Measurements from ENCODE around the gene CPNE4.

The CPNE4 gene

GRCh38 chr3:131856171-131856570, 178.6 kb downstream of the CPNE4 start:
- DNase-seq = no peak

DNA sequence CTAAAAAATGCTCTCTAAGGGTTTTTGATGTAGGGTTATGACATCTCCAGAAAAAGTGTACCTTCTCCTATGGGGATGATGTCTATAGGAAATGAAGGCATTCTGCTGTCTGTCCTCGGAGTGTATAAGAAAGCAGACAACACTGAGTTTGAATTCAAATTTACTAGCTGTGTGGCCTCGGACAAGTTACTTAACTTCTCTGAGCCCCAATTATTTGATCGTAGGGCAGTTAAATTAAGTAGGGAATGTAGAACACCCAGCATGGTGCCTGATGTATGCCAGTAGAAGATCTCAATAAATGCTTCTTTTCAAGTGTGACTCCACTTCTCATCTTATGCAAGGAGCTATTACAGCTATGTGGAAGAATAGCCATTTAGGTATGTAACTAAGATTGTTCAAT, 184.6 kb downstream of the CPNE4 start:
- DNase-seq = no peak

DNA sequence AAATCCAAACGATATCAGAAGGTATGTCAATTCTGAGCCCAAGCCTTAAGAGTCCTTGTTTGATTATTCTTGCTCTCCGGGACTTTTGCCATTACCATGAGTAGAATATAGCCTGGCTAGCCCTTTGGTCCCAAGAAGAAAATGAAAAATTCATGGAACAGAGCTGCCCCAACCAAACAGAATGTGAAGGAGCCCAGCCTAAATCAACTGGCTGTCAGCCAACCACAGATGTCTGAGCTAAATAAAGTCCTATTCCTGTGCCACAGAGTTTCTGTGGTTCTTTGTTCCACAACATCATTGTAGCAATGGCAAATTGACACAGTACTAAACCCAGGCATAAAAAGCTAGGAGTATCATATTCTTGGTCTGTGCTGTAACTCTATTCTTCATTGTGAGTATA, 185.2 kb downstream of the CPNE4 start:
- no peak for DNase-seq

DNA sequence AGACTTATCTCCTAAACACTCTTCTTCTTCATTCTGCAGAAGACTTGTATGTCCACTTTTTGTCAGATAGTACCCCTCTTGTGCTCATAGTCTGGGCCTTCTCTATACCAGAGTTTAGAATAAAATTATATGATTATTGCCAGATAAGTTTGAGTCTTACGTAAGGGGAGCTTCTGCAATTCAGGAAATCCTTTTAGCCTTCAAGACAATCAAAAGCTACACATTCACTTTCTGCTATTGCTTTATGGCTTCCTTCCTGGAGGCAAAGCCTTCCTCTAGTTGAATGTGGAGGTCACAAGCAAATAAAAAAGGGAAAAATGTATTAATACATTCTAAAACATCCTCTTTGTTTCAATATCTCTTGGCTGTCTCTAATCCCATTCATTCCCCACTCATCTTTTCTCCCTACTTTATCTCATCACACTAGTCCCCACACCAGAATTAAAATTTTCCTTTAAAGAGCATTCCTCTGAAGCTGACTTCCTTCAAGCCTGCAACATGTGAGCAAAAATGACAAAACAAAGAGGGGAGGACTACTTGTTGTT, 186.8 kb downstream of the CPNE4 start:
- DNase-seq = no peak

DNA sequence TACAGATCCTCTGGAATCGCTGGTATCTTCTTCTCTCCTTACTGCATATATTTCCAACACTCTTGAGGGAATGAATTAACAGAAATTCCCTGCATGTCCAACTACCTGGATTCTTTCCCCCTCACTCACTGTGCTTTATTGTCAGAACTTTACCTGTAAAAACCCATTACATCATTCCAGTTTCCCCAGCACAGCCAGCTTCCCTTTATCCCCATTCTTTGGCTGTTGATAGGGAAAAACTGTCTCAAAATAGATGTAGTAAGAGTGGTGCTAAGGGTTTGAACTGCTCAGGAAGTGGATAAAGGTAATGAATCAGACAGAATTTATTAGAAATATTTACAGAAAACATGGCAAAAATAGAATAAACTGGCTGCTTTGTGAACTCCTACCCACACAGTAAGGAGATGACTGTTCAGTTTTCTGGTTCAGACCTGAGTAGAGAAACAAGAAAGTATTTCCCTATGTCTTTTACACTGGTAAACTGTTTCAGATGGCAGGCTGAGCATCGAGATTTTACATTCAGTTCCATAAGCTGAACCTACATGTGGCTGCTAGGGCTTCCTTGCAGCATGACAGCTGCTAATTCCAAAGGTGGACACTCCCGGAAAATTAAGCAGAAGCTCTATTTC, 188.4 kb downstream of the CPNE4 start:
- no peak for DNase-seq

DNA sequence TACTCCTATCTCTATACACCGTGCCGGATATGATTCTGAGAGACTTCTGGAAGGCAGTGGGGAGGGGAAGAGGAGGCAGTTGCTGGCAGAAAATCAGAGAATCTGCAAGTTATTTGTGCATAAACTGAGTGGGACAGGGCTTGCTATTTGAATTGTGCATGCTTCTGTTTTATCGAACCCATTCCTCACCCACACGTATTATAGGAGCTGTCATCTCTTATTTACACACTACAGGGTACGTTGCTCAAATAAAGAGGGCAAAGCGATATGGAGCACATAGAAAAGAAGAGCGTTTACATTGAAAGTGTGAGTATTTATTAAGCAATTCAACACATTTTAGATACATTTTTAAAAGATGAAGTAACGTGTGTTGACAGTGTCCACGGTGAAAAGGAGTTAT, 191.6 kb downstream of the CPNE4 start:
- DNase-seq = no peak

DNA sequence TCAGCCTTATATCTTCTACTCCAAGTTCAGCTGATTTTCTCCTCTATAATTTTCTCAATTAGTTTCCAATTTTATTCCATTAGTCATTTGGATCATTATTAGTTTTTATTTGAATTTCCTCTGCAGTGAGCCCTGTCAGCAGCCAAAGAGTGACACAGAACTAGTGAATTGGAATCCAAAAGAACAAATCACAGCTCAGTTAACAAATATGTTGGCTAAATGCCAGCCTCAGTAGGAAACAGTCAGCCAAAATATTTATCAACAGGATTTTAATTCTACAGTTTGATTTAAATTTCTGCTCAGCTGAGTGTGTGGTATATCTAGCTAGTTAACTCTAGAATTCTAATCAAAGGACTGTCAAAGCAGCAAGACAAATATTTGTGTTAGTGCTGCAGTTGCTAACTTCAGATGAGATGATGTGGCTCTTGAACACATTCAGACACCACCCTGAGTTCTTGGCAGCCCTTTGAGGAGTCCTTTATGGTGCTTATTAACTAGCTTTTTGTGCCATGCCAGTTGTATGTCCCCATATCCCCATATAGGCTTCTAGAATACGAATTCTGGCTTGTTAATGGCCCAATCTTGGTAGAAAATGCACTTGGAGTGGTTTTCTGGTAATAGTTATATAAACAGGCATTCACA, 194.5 kb downstream of the CPNE4 start:
- DNase-seq = no peak

GRCh38 chr3:131835906-131836305, 198.9 kb downstream of the CPNE4 start:
- no peak for DNase-seq

DNA sequence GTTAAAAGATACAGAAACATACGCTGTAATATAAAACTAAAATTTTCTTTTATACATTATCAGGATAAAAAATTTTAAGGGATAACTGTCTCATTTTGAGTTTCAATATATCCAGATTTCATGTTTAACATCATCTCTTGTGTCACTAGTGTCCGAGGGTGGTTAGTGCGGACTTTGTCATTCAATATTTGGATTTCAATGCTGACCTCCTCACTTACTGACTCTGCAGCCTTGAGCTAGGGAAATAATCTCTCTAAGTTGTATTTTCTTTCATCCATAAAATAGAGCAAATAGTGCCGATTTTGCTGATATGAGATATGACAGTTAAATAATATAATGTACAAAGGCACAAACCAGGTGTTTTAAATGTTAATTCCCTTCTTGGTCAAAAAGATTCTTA, 203.2 kb downstream of the CPNE4 start:
- DNase-seq = no peak

GRCh38 chr3:131821191-131821762, 213.5 kb downstream of the CPNE4 start:
- DNase-seq = no peak

GRCh38 chr3:131819381-131820055, 215.3 kb downstream of the CPNE4 start:
- DNase-seq = no peak

DNA sequence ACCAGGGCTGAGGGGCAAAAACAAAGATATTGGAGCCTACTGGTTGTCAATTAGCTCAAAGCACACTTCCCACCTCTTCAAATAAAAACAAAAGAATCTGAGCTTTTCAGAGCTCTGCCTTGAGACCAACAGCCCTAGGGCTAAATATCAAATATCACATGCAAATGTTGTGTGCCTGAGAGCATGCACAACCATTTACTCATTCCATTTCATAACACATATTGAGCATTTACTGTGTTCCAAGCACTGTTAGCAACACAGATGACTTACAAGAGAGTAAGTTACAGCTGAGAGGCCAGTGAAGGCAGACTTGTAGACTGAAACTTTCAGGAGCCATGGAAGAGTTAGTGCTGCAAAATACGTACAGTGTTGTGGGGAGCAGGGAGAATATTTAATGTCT, 222.4 kb downstream of the CPNE4 start:
- no peak for DNase-seq

- DNase-seq = no peak
Observed at GRCh38 chr3:131811481-131811880, 223.3 kb downstream of the CPNE4 start.

DNA sequence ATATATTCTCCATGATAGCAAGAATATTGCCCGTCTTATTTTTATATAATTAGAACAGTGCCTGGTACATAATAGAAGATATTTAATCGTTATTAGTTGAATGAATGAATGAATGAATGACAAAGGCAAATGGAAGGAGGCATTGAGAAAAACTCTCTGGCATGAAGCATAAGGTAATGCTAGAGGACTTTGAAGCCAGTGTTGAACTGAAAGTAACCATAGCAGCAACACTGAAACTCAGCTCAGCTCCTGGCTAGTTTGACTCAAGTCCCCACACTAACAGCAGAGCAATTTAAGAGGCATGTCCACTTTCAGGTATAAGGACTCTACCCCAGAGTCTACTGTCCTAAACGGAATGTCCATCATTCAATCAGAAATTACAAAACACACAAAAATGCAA, 227.0 kb downstream of the CPNE4 start:
- no peak for DNase-seq

- no peak for DNase-seq
Observed at GRCh38 chr3:131806736-131807135, 228.1 kb downstream of the CPNE4 start.

DNA sequence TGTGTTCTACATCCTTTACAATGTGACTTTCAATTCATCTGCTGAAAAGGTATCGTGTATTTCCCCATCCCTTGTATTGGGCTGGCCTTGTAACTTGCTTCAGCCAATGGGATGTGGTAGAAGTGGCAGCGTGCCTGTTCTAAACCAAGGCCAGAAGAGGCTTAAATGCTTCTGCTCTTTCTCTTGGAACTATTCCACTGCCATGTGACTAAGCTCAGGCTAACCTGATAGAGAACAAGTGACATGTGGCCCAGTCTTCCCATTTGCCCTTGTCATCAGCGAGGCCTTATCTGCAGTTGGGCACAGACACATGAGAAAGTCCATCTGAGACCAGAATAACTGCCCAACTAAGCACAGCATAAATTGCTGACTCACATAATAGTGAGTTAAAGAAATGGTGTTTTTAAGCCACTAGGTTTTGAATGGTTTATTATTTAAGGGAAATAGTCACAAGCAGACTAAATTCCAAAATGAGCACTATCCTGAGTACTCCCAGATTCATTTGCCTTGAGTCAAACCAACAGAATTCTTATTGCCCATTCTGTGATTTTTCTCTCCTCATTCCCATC, 230.2 kb downstream of the CPNE4 start:
- DNase-seq = no peak

DNA sequence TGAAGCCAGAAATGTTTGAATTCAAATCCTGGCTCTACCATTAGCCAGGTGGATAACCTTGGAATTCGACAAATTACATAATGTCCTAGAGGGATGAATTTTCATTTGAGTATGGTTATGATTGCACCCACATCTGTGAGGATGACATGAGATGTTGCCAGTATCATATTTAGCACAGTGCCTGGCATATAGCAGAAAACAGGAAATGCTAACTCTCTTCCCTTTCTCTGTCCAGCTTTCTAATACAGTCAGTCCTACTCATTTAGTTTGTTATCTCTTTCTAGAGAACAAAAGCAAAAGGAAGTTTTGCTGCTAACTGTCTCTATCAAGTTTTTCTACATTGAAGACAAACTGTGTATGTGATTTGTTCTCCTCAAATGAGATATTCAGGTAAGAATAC, 231.7 kb downstream of the CPNE4 start:
- no peak for DNase-seq

- DNase-seq = no peak
Observed at GRCh38 chr3:131802029-131802428, 232.8 kb downstream of the CPNE4 start.

DNA sequence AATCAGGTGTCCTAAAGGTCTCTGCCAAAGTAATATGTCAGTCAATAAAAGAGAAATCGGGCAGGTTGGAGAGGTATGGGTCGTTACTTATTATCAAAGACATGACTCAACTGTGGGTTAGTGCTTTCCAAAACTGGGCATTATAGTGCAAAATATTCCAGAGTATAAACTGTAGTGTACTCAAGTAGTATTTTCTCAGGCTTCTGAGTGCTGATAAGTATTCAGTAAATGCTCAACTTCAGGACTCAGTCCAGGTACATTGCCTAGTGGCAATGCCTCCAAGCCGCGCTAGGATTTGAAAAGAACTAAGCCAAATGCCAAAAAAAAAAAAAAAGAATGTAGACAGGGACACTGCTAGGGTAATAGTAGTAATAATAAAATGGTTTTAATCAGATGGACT, 233.2 kb downstream of the CPNE4 start:
- no peak for DNase-seq

DNA sequence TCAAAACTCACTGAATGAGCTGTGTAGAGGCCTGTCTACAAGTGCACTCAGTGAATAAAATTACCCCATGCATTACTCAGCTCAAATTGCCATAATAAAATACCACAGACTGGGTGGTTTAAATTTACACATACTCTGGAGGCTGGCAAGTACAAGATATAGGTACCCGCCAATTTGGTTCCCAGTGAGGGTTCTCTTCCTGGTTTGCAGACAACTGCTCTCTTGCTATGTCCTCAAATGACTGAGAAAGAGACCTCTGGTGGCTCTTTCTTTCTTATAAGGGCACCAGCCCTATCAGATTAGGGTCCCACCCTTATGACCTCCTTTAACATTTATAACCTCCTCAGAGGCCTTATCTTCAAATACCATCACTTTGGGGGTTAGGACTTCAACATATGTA, 237.0 kb downstream of the CPNE4 start:
- no peak for DNase-seq

- DNase-seq = no peak
Observed at GRCh38 chr3:131796558-131797198, 238.1 kb downstream of the CPNE4 start.

DNA sequence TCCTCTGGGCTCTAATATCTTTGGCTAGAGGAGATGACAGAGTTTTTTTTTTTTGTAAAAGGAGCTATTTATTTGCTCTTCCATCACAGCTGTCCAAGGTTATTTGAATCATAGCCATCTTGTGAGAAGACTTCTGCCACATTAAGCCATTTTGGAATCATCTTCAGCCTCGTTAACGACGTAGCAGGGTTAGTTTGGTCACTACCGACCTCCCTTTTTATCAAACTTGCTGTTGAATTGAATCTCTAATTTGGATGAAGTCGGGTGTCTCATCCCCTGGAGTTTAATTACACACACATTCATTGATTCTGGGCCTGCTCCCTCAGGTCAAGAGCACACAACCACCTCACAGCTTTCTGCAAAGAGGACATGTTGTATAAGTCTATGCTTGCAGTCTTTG, 238.7 kb downstream of the CPNE4 start:
- no peak for DNase-seq

Data from CD4-positive, alpha-beta T cell treated with Interferon gamma for 1 hour (primary cell).